Mesenchymal stem cell (in vitro differentiated cells and primary cell): ENCODE data around the gene WIF1.

Experiments used
- DNase-seq: peaks from one replicate; pipeline ENCODE4 v3.0.0-alpha.2; 2013
- H2AFZ ChIP-seq: one replicate; pipeline ENCODE4 v1.6.1; 2013; ENCODE audit warnings: low read depth, mild to moderate bottlenecking, control low read depth, inconsistent platforms, low read length, moderate library complexity
- H2AK5ac ChIP-seq: 2 replicates; pipeline ENCODE4 v1.6.1; 2013; ENCODE audit warnings: low read length, moderate library complexity, mild to moderate bottlenecking, inconsistent platforms; ENCODE audit not compliant: severe bottlenecking
- H2BK120ac ChIP-seq: one replicate; pipeline ENCODE4 v1.6.1; 2013; ENCODE audit warnings: low read depth, mild to moderate bottlenecking, inconsistent platforms, low read length, moderate library complexity
- H2BK12ac ChIP-seq, 2 experiments: one replicate each; pipeline ENCODE4 v1.6.1; 2013; ENCODE audit warnings: inconsistent platforms in 2 of 2, low read length in 2 of 2, mild to moderate bottlenecking in 2 of 2, moderate library complexity in 2 of 2, control low read depth in 1 of 2
- H2BK15ac ChIP-seq: one replicate; pipeline ENCODE4 v1.6.1; 2013; ENCODE audit warnings: mild to moderate bottlenecking, low read depth, inconsistent platforms; ENCODE audit not compliant: poor library complexity, severe bottlenecking
- H2BK5ac ChIP-seq: 2 replicates; pipeline ENCODE4 v1.6.1; 2013; ENCODE audit warnings: low read depth, mild to moderate bottlenecking, low read length, control low read depth, inconsistent platforms; ENCODE audit not compliant: poor library complexity, severe bottlenecking
- H3K14ac ChIP-seq, 2 experiments: one replicate each; pipeline ENCODE4 v1.6.1; 2013; ENCODE audit warnings: inconsistent platforms in 2 of 2, low read length in 2 of 2, control low read depth in 1 of 2, mild to moderate bottlenecking in 1 of 2, moderate library complexity in 1 of 2
- H3K18ac ChIP-seq, 2 experiments: one replicate each; pipeline ENCODE4 v1.6.1; 2013; ENCODE audit warnings: inconsistent platforms in 2 of 2, low read length in 2 of 2, control low read depth in 1 of 2, low read depth in 1 of 2, mild to moderate bottlenecking in 1 of 2
- H3K23ac ChIP-seq, 2 experiments: one replicate each; pipeline ENCODE4 v1.6.1; 2013; ENCODE audit warnings: inconsistent platforms in 2 of 2, low read length in 2 of 2, mild to moderate bottlenecking in 2 of 2, moderate library complexity in 2 of 2, control low read depth in 1 of 2
- H3K27ac ChIP-seq: 2 replicates; pipeline ENCODE4 v1.5.1; 2013; ENCODE audit warnings: mild to moderate bottlenecking, moderate library complexity, low read length, control low read depth, inconsistent platforms; ENCODE audit not compliant: poor library complexity, severe bottlenecking
- H3K27me3 ChIP-seq, 2 experiments: 2 replicates each; pipeline versions ENCODE4 v1.6.1 to v1.7.0; 2013; ENCODE audit warnings: low read length in 2 of 2, mild to moderate bottlenecking in 2 of 2, moderate library complexity in 2 of 2, control low read depth in 1 of 2, inconsistent platforms in 1 of 2; ENCODE audit not compliant: control insufficient read depth in 1 of 2, insufficient read depth in 1 of 2
- H3K36me3 ChIP-seq, 2 experiments: 2 replicates each; pipeline versions ENCODE4 v1.6.1 to v1.7.0; 2013; ENCODE audit warnings: low read length in 2 of 2, control low read depth in 1 of 2, inconsistent platforms in 1 of 2, low read depth in 1 of 2, mild to moderate bottlenecking in 1 of 2; ENCODE audit not compliant: insufficient read depth in 2 of 2, control insufficient read depth in 1 of 2
- H3K4ac ChIP-seq, 2 experiments: one replicate each; pipeline ENCODE4 v1.6.1; 2013; ENCODE audit warnings: inconsistent platforms in 2 of 2, low read length in 2 of 2, mild to moderate bottlenecking in 2 of 2, moderate library complexity in 2 of 2, control low read depth in 1 of 2, low read depth in 1 of 2
- H3K4me1 ChIP-seq: 2 replicates; pipeline ENCODE4 v1.6.1; 2013; ENCODE audit warnings: low read depth, low read length, control low read depth; ENCODE audit not compliant: control insufficient read depth, insufficient read depth
- H3K4me2 ChIP-seq: 2 replicates; pipeline ENCODE4 v1.6.1; 2013; ENCODE audit warnings: low read length, mild to moderate bottlenecking, inconsistent platforms; ENCODE audit not compliant: poor library complexity, severe bottlenecking
- H3K4me3 ChIP-seq, 2 experiments: 2 replicates each; pipeline versions ENCODE4 v1.5.1 to v1.7.0; 2013; ENCODE audit warnings: low read length in 2 of 2, mild to moderate bottlenecking in 2 of 2, control low read depth in 1 of 2, low read depth in 1 of 2; ENCODE audit not compliant: insufficient read depth in 1 of 2
- H3K79me1 ChIP-seq: replicated peaks from 2 replicates; pipeline ENCODE4 v1.6.1; 2013; ENCODE audit warnings: mild to moderate bottlenecking, control low read depth, low read length, inconsistent platforms; ENCODE audit not compliant: poor library complexity, severe bottlenecking
- H3K9ac ChIP-seq: 2 replicates; pipeline ENCODE4 v1.7.0; 2013; ENCODE audit warnings: mild to moderate bottlenecking, low read length, moderate library complexity
- H3K9me3 ChIP-seq: 2 replicates; pipeline ENCODE4 v1.7.0; 2013; ENCODE audit warnings: mild to moderate bottlenecking, low read length; ENCODE audit not compliant: control insufficient read depth
- H4K8ac ChIP-seq: one replicate; pipeline ENCODE4 v1.6.1; 2013; ENCODE audit warnings: inconsistent platforms, mild to moderate bottlenecking, low read length, moderate library complexity
- H4K91ac ChIP-seq: one replicate; pipeline ENCODE4 v1.6.1; 2013; ENCODE audit warnings: mild to moderate bottlenecking, low read length, inconsistent platforms
- WGBS: methylation state at CpG from one replicate; pipeline ENCODE4 v1.1.7; 2013; ENCODE audit warnings: mixed read lengths; 5-methylcytosine and 5-hydroxymethylcytosine counted together

Gene WIF1

DNA sequence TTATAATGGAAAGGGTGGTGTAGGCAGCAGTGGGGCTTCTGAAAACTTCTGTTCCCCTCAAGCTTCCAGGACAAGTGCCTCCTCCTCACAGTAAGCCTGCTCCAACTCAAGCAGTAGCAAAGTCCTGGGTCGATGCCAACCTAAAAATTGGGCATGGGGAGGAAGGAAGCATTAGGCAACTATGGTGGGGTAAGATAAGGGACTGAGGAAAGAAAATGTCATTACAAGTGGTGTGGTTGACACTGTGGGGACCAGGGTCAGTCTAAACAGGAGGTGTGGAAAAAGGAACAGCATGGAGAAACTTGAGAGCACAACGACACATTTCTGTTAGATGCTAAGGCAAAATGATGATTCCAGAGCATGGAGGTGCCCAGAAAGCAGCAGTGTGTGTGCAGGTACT lies 34.9 kb downstream of the WIF1 start:
- H3K23ac ChIP-seq: no peak overlapping the region
- H3K27me3 ChIP-seq: peaks cover 37 to 65% of the 10 kb centered on the region in 2 experiments
- no peaks in the 10 kb centered on the region for H3K4me1 ChIP-seq
- H3K14ac ChIP-seq: no peak overlapping the region
- H2AK5ac ChIP-seq: no peak overlapping the region
- no peaks in the 10 kb centered on the region for H3K9me3 ChIP-seq
- no peak overlapping the region for H2BK15ac ChIP-seq
- 81% methylated on average over 2 of the region's 2 CpGs for WGBS
- H3K79me1 ChIP-seq: no peaks in the 10 kb centered on the region
- H2BK120ac ChIP-seq: no peak overlapping the region
- H4K8ac ChIP-seq: no peak overlapping the region
- no peak overlapping the region for H3K4me2 ChIP-seq
- H2BK12ac ChIP-seq: no peak overlapping the region
- H3K9ac ChIP-seq: no peak overlapping the region
- no peak overlapping the region for H3K4ac ChIP-seq
- no peak overlapping the region for H4K91ac ChIP-seq
- no peak for DNase-seq
- no peak overlapping the region for H2AFZ ChIP-seq
- H3K27ac ChIP-seq: no peak overlapping the region
- no peak overlapping the region for H3K18ac ChIP-seq
- H2BK5ac ChIP-seq: no peak overlapping the region
- H3K36me3 ChIP-seq: no peaks in the 10 kb centered on the region
- no peak overlapping the region for H3K4me3 ChIP-seq

DNA sequence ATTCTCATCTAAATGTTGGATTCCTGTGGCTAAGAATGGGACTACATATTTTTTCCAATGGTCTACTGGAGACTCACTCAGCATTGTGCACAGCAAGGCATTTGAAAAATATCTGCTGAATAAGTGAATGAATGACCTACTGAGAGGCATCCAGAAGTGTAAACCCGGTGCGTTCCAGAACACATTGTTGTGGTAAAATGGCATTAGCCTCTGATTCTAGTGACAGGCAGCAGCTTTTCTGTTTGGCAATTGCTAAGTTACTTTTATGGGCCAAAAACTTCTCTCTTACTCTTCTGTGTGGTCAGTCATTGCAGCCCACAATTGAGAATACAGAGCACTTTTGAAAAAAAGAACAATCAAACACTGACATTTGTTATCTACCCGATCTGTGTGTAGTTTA lies 36.5 kb downstream of the WIF1 start:
- Histone ChIP-seq H3K27me3 (peaks cover 28 to 62% of the 10 kb centered on the region in 2 experiments), H2AK5ac (no peak overlapping the region), H3K14ac (no peak overlapping the region), H3K9me3 (no peaks in the 10 kb centered on the region), H2AFZ (peak overlapping the region; percentile 39), H3K4me1 (no peaks in the 10 kb centered on the region), H4K91ac (no peak overlapping the region), H3K18ac (no peak overlapping the region), H3K23ac (no peak overlapping the region), H2BK120ac (no peak overlapping the region), H3K27ac (no peak overlapping the region), H3K4me2 (no peak overlapping the region), H2BK15ac (no peak overlapping the region), H3K4ac (no peak overlapping the region), H3K9ac (no peak overlapping the region), H2BK5ac (no peak overlapping the region), H2BK12ac (no peak overlapping the region), H3K79me1 (no peaks in the 10 kb centered on the region), H4K8ac (no peak overlapping the region), H3K36me3 (no peaks in the 10 kb centered on the region), H3K4me3 (no peak overlapping the region)
- no peak for DNase-seq
- 83% methylated on average over 3 of the region's 3 CpGs for whole genome bisulfite sequencing

DNA sequence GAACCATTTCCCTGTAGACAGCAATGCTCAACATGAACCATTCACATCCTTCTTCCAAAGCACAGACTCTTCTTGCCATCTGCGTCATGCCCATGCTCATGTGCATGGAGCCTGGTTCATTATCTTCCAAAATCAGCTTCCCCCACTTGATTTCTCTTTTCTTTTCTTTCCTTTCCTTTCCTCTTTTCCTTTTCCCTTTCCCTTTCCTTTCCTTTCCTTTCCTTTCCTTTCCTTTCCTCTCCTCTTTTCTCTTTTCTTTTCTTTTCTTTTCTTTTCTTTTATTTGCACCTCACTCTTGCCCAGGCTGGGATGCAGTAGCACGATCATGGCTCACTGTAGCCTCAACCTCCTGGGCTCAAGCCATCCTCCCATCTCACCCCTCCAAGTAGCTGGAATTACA lies 37.5 kb downstream of the WIF1 start:
- Histone ChIP-seq H3K23ac (no peak overlapping the region), H3K79me1 (no peaks in the 10 kb centered on the region), H2AK5ac (no peak overlapping the region), H2AFZ (no peak overlapping the region), H2BK5ac (no peak overlapping the region), H3K9ac (no peak overlapping the region), H3K4me3 (no peak overlapping the region), H4K8ac (no peak overlapping the region), H3K4ac (no peak overlapping the region), H2BK12ac (no peak overlapping the region), H3K4me2 (no peak overlapping the region), H2BK120ac (no peak overlapping the region), H3K9me3 (no peaks in the 10 kb centered on the region), H3K36me3 (no peaks in the 10 kb centered on the region), H3K18ac (no peak overlapping the region), H3K4me1 (no peaks in the 10 kb centered on the region), H2BK15ac (no peak overlapping the region), H3K27me3 (peaks cover 25 to 52% of the 10 kb centered on the region in 2 experiments), H4K91ac (no peak overlapping the region), H3K27ac (no peak overlapping the region), H3K14ac (no peak overlapping the region)
- WGBS: 91% methylated on average over 2 of the region's 2 CpGs
- no peak for DNase-seq

DNA sequence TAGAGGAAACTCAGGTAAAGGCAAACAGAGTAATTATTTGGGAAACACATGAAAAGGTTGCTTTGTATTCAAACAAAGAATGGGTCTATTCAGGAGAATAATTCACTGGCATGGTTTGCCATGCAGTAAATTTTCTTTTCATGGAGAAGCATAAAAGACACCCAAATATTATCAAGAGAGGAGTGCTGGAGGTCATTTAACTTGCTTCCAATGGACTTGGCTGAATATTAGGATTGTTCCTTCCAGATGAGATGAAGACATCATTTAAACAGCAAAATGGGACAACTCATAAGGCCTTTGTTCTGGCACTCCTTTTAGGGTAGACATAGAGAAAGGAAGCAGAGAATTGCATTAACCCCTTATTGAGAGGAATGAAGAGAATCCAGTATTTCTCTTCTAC lies 38.7 kb downstream of the WIF1 start:
- H2BK15ac ChIP-seq: no peak overlapping the region
- H3K4me3 ChIP-seq: no peak overlapping the region
- no peak overlapping the region for H4K8ac ChIP-seq
- no peak overlapping the region for H3K18ac ChIP-seq
- H2BK12ac ChIP-seq: no peak overlapping the region
- H3K27ac ChIP-seq: no peak overlapping the region
- H4K91ac ChIP-seq: no peak overlapping the region
- no peaks in the 10 kb centered on the region for H3K9me3 ChIP-seq
- H3K9ac ChIP-seq: no peak overlapping the region
- H3K27me3 ChIP-seq: peaks cover 20 to 48% of the 10 kb centered on the region in 2 experiments
- no peak overlapping the region for H2BK120ac ChIP-seq
- H2AK5ac ChIP-seq: no peak overlapping the region
- no peak overlapping the region for H2BK5ac ChIP-seq
- H2AFZ ChIP-seq: no peak overlapping the region
- no peak overlapping the region for H3K4me2 ChIP-seq
- no peaks in the 10 kb centered on the region for H3K36me3 ChIP-seq
- H3K23ac ChIP-seq: no peak overlapping the region
- no peak overlapping the region for H3K4ac ChIP-seq
- H3K14ac ChIP-seq: no peak overlapping the region
- no peaks in the 10 kb centered on the region for H3K4me1 ChIP-seq
- H3K79me1 ChIP-seq: no peaks in the 10 kb centered on the region
- no peak for DNase-seq
